HepG2 (cell line): ENCODE results near the gene APOC3. TPM values are rescaled to one million over a fixed set of nuclear protein-coding genes. Genes with fewer than 3 reads are reported as not detected.

Source experiments
- ATM ChIP-seq: fragments of 450-650 bp; IDR thresholded peaks from 2 replicates; pipeline ENCODE4 v1.7.1; 2017; ENCODE audit warnings: mild to moderate bottlenecking, borderline replicate concordance
- CREB1 ChIP-seq, 2 experiments: fragments of 450-650 bp in 1 of 2; IDR thresholded peaks; 2 replicates each; pipeline ENCODE4 v1.6.1; 2016 to 2017; ENCODE audit warnings: control low read depth in 1 of 2, mild to moderate bottlenecking in 1 of 2, missing compliant biosample characterization in 1 of 2, missing genetic modification characterization in 1 of 2
- IKZF4 ChIP-seq: sonication (generic); formaldehyde crosslinking; IDR thresholded peaks from 2 replicates; pipeline ENCODE4 v1.5.1; 2020; ENCODE audit warnings: borderline replicate concordance, mild to moderate bottlenecking, low read depth, missing genetic modification reagents; ENCODE audit errors: not compliant biosample characterization
- ISX ChIP-seq: sonication (generic); formaldehyde crosslinking; conservative IDR thresholded peaks from 2 replicates; pipeline ENCODE4 v1.5.0; 2020; ENCODE audit warnings: missing genetic modification reagents
- PCBP2 ChIP-seq: fragments of 200-400 bp; formaldehyde crosslinking; optimal IDR thresholded peaks from 2 replicates; pipeline ENCODE3; 2018; ENCODE audit warnings: low read length, low read depth; ENCODE audit not compliant: poor library complexity, severe bottlenecking
- RFXANK ChIP-seq: IDR thresholded peaks from 2 replicates; pipeline ENCODE4 v1.6.1; 2016
- SPEN ChIP-seq: sonication (generic); formaldehyde crosslinking; IDR thresholded peaks from 2 replicates; pipeline ENCODE4 v1.5.1; 2020; ENCODE audit warnings: low read depth, mild to moderate bottlenecking, missing genetic modification reagents
- ZKSCAN1 ChIP-seq: fragments of 150-350 bp; IDR thresholded peaks from 2 replicates; pipeline ENCODE4 v1.6.1; 2014; ENCODE audit warnings: low read length
- ZNF431 ChIP-seq: sonication (generic); formaldehyde crosslinking; IDR thresholded peaks from 2 replicates; pipeline ENCODE4 v1.9.0; 2022; ENCODE audit warnings: missing genetic modification reagents, low read depth, mild to moderate bottlenecking, borderline replicate concordance
- ZNF546 ChIP-seq: sonication (generic); formaldehyde crosslinking; conservative IDR thresholded peaks from 2 replicates; pipeline ENCODE4 v1.8.1; 2023; ENCODE audit warnings: mild to moderate bottlenecking, missing genetic modification reagents
- ZNF550 ChIP-seq: sonication (generic); formaldehyde crosslinking; IDR thresholded peaks from 2 replicates; pipeline ENCODE4 v1.4.0; 2020; ENCODE audit warnings: mild to moderate bottlenecking, missing genetic modification reagents, borderline replicate concordance
- ZNF563 ChIP-seq: sonication (generic); formaldehyde crosslinking; IDR thresholded peaks from 2 replicates; pipeline ENCODE4 v1.8.0; 2022; ENCODE audit warnings: mild to moderate bottlenecking, moderate library complexity, missing genetic modification reagents
- ZNF737 ChIP-seq: sonication (generic); formaldehyde crosslinking; IDR thresholded peaks from 2 replicates; pipeline ENCODE4 v1.5.0; 2020; ENCODE audit warnings: missing genetic modification reagents, mild to moderate bottlenecking, borderline replicate concordance
- polyA plus RNA-seq, 8 experiments: library from polyadenylated mRNA; depleted of rRNA in 3 of 8; stranded (reverse) in 7 of 8; unstranded in 1 of 8; fragments of >200 nt; fragmentation: Illumina TruSeq in 4 of 8; extraction: Trizol in 4 of 8; gene quantifications; 2 replicates each; pipeline versions ENCODE4 v1.2.1 to v1.2.3, GENCODE V29; 2011 to 2016; ENCODE audit warnings: low read depth in 4 of 8, missing spikeins in 1 of 8, mixed read lengths in 1 of 8; ENCODE audit not compliant: insufficient read depth in 1 of 8
- total RNA-seq, 5 experiments: library from RNA; depleted of rRNA; stranded (reverse); fragments of >200 nt; fragmentation: Illumina TruSeq; extraction: Trizol; gene quantifications; 2 replicates each; pipeline ENCODE4 v1.2.3, GENCODE V29; 2016; ENCODE audit warnings: low read depth in 1 of 5
- TF ChIP-seq, protein P1 (sequence below): sonication (generic); formaldehyde crosslinking; IDR thresholded peaks from 2 replicates; pipeline ENCODE4 v1.8.0; 2023; ENCODE audit warnings: mild to moderate bottlenecking, missing genetic modification reagents
- TF ChIP-seq, protein P2 (sequence below): sonication (generic); formaldehyde crosslinking; IDR thresholded peaks from 2 replicates; pipeline ENCODE4 v1.4.0; 2020; ENCODE audit warnings: low read depth, mild to moderate bottlenecking, missing genetic modification reagents
- TF ChIP-seq, protein P3 (sequence below): sonication (generic); formaldehyde crosslinking; IDR thresholded peaks from 2 replicates; pipeline ENCODE4 v1.9.0; 2021; ENCODE audit warnings: missing genetic modification reagents, mild to moderate bottlenecking, borderline replicate concordance
- TF ChIP-seq, protein P4 (sequence below): IDR thresholded peaks from 2 replicates; pipeline ENCODE4 v1.6.1; 2016; ENCODE audit warnings: low read depth, missing genetic modification reagents, missing compliant biosample characterization
- TF ChIP-seq, protein P5 (sequence below): sonication (generic); formaldehyde crosslinking; IDR thresholded peaks from 2 replicates; pipeline ENCODE4 v1.4.0; 2020; ENCODE audit warnings: mild to moderate bottlenecking, low read depth, missing genetic modification reagents

APOC3 gene
- total and polyA plus RNA-seq, 2 of the 13 experiments (the other 11 are each of a cell fraction or from before 2014, with no cell fraction given), result 314 to 687 TPM

DNA sequence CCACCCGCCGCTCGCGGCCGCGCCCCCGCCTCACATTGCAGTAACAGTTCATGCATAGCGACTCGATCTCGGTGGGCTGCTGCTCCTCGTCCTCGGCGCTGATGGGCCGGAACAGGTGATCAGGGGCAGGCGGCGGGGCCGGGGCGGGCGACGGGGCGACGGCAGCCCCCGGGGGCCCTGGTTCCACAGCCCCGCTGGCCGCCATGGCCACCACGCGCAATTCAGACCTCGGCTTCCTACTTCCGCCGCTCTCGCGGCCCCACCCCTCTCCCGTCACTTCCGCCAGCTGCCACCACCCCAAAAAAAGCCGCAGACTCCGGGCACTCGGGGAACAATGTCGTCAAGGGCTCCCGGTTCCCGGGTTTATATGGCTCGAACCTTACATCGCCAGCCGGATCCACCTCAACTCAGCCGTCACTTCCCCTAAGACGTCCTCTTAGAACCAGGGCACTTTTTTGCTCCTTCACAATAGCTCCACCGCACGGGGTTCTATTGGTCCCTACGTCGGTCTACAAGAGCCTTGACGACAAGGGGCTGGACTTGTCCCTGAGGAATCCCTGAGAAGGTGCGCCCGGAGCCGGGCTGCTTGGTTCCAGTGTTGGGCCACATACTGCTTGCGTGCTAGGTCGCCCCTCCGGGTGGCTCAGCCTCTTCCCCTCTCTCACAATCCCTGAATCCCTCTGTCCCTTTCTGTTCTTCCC is 41.8 kb upstream of the APOC3 start, which contains the start of gene ZPR1 (continued):
- TF ChIP-seq CREB1 (IDR thresholded peaks at IDR 0.05) (peak; percentile 59), CREB1 (CRISPR knock-in tag; IDR thresholded peaks at IDR 0.05) (peak; percentile 94), RFXANK (CRISPR knock-in tag) (no peak), ZKSCAN1 (no peak), ZNF563 (CRISPR knock-in tag) (no peak), ZNF546 (no peak), ZNF737 (CRISPR knock-in tag) (no peak), PCBP2 (peak; percentile 38), IKZF4 (peak; percentile 53), ISX (CRISPR knock-in tag) (no peak), ZNF431 (CRISPR knock-in tag) (no peak), ZNF550 (no peak), SPEN (CRISPR knock-in tag) (no peak; the same call in 1 of the 2 replicates), ATM (no peak)
- TF ChIP-seq, protein P1, sequence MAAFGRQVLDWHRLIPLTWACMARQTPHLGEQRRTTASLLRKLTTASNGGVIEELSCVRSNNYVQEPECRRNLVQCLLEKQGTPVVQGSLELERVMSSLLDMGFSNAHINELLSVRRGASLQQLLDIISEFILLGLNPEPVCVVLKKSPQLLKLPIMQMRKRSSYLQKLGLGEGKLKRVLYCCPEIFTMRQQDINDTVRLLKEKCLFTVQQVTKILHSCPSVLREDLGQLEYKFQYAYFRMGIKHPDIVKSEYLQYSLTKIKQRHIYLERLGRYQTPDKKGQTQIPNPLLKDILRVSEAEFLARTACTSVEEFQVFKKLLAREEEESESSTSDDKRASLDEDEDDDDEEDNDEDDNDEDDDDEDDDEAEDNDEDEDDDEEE (CRISPR knock-in tag), result no peak
- TF ChIP-seq, protein P2, sequence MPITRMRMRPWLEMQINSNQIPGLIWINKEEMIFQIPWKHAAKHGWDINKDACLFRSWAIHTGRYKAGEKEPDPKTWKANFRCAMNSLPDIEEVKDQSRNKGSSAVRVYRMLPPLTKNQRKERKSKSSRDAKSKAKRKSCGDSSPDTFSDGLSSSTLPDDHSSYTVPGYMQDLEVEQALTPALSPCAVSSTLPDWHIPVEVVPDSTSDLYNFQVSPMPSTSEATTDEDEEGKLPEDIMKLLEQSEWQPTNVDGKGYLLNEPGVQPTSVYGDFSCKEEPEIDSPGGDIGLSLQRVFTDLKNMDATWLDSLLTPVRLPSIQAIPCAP (CRISPR knock-in tag), result no peak
- TF ChIP-seq, protein P3, sequence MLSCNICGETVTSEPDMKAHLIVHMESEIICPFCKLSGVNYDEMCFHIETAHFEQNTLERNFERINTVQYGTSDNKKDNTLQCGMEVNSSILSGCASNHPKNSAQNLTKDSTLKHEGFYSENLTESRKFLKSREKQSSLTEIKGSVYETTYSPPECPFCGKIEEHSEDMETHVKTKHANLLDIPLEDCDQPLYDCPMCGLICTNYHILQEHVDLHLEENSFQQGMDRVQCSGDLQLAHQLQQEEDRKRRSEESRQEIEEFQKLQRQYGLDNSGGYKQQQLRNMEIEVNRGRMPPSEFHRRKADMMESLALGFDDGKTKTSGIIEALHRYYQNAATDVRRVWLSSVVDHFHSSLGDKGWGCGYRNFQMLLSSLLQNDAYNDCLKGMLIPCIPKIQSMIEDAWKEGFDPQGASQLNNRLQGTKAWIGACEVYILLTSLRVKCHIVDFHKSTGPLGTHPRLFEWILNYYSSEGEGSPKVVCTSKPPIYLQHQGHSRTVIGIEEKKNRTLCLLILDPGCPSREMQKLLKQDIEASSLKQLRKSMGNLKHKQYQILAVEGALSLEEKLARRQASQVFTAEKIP (CRISPR knock-in tag), result no peak
- TF ChIP-seq, protein P4, sequence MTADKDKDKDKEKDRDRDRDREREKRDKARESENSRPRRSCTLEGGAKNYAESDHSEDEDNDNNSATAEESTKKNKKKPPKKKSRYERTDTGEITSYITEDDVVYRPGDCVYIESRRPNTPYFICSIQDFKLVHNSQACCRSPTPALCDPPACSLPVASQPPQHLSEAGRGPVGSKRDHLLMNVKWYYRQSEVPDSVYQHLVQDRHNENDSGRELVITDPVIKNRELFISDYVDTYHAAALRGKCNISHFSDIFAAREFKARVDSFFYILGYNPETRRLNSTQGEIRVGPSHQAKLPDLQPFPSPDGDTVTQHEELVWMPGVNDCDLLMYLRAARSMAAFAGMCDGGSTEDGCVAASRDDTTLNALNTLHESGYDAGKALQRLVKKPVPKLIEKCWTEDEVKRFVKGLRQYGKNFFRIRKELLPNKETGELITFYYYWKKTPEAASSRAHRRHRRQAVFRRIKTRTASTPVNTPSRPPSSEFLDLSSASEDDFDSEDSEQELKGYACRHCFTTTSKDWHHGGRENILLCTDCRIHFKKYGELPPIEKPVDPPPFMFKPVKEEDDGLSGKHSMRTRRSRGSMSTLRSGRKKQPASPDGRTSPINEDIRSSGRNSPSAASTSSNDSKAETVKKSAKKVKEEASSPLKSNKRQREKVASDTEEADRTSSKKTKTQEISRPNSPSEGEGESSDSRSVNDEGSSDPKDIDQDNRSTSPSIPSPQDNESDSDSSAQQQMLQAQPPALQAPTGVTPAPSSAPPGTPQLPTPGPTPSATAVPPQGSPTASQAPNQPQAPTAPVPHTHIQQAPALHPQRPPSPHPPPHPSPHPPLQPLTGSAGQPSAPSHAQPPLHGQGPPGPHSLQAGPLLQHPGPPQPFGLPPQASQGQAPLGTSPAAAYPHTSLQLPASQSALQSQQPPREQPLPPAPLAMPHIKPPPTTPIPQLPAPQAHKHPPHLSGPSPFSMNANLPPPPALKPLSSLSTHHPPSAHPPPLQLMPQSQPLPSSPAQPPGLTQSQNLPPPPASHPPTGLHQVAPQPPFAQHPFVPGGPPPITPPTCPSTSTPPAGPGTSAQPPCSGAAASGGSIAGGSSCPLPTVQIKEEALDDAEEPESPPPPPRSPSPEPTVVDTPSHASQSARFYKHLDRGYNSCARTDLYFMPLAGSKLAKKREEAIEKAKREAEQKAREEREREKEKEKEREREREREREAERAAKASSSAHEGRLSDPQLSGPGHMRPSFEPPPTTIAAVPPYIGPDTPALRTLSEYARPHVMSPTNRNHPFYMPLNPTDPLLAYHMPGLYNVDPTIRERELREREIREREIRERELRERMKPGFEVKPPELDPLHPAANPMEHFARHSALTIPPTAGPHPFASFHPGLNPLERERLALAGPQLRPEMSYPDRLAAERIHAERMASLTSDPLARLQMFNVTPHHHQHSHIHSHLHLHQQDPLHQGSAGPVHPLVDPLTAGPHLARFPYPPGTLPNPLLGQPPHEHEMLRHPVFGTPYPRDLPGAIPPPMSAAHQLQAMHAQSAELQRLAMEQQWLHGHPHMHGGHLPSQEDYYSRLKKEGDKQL (CRISPR knock-in tag), result no peak
- TF ChIP-seq, protein P5, sequence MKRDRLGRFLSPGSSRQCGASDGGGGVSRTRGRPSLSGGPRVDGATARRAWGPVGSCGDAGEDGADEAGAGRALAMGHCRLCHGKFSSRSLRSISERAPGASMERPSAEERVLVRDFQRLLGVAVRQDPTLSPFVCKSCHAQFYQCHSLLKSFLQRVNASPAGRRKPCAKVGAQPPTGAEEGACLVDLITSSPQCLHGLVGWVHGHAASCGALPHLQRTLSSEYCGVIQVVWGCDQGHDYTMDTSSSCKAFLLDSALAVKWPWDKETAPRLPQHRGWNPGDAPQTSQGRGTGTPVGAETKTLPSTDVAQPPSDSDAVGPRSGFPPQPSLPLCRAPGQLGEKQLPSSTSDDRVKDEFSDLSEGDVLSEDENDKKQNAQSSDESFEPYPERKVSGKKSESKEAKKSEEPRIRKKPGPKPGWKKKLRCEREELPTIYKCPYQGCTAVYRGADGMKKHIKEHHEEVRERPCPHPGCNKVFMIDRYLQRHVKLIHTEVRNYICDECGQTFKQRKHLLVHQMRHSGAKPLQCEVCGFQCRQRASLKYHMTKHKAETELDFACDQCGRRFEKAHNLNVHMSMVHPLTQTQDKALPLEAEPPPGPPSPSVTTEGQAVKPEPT (CRISPR knock-in tag), result no peak; the same call in 1 of the 2 replicates
